Stimulated activated naive CD8-positive, alpha-beta T cell treated with anti-CD3 and anti-CD28 coated beads, Interleukin-15, amount 100 ng/mL, for 72 hours (primary cell): ENCODE results near the gene PLCB4.

Experiments
- ATAC-seq: fragments of 150-1000 bp; cut with Tn5 transposase; 2 replicates; pipeline ENCODE4 v1.10.0; 2021; ENCODE audit warnings: mild to moderate bottlenecking, moderate library complexity
- DNase-seq, 2 donors: peaks; one replicate each; pipeline ENCODE4 v3.0.0; 2021 to 2022
- H3K27ac Mint-ChIP-seq, 2 donors: one replicate each; pipeline ENCODE4 v1.8.0; 2022; ENCODE audit warnings: mild to moderate bottlenecking in 2 of 2, mixed read lengths in 2 of 2, moderate library complexity in 2 of 2
- H3K27me3 Mint-ChIP-seq: one replicate; pipeline ENCODE4 v1.8.0; 2022; ENCODE audit warnings: mixed read lengths
- H3K4me1 Mint-ChIP-seq: one replicate; pipeline ENCODE4 v1.8.0; 2022; ENCODE audit warnings: mild to moderate bottlenecking, mixed read lengths
- H3K4me3 Mint-ChIP-seq, 2 donors: one replicate each; pipeline ENCODE4 v1.8.0; 2022; ENCODE audit warnings: mild to moderate bottlenecking in 2 of 2, mixed read lengths in 2 of 2, moderate library complexity in 1 of 2
- H3K9me3 Mint-ChIP-seq, 2 donors: one replicate each; pipeline ENCODE4 v1.8.0; 2022; ENCODE audit warnings: mixed read lengths in 2 of 2

The PLCB4 gene

DNA sequence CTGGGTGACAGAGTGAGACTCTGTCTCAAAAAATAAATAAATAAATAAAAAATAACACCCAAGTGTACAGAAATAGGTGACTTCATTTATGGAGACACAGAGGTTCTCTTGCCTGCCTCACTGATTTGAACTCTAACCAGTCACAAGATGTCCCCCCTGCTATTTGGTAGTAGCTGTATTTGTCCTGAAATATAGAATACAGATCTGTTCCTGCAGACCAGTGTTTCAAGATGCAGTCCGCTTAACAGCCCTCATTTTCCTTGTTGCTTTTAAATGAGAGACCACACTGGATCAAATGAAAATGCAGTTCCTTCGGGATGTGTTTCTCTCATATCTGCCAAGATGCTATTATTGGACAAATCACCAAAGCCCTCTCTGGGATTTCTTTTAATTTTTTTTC lies 7.6 kb downstream of the PLCB4 start:
- Mint-ChIP-seq H3K27ac (no peak overlapping the region), H3K27me3 (peaks cover 8% of the 10 kb centered on the region), H3K4me3 (no peak overlapping the region), H3K9me3 (no peaks in the 10 kb centered on the region), H3K4me1 (no peaks in the 10 kb centered on the region)
- DNase-seq, result no peak
- ATAC-seq, result no peak

DNA sequence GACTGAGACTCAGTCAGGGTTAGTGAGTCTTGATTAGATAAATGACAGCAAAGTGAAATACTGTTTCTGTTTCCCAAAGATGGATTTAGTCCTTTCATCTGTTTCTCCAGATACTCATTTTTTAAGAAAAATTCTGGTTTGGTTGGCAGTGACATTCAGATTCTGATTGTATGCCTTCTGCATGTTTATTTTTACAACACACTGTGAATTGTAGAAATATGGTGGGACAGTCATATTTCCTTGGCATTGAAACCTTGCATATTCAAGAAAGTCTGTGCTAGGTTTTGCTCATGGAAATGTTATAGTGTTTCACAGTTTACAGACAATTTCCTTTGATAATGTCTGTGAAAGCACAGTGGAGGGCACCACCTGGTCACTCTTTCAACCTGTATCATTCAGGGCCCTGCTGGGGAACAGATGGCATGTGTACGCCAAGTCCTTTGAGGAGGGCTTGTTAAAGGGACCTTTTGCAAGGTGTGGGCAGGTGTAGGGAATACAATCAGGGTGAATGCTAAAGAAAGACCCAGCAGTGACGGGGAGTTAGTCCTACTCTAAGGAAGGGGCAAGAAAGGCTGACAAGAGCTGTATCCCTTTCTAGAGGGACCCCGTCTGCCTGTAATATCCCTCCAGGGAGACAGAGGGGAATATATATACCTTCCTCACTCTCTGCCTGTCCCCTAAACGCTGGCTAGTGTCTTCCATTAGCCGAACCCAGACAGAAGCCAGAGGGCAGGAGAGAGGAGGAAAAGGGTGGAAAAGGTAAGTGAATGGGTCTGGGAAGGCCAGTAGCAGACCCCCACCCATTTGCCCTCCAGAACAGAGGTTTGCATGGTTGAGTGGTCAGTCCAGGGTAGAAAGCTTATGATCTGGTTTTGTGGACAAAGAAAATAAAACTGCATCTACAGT lies 10.2 kb downstream of the PLCB4 start:
- Mint-ChIP-seq H3K9me3 (no peaks in the 10 kb centered on the region), H3K4me3 (no peak overlapping the region), H3K4me1 (no peaks in the 10 kb centered on the region), H3K27ac (peak overlapping the region in 1 of 2 donors; percentile 19), H3K27me3 (no peaks in the 10 kb centered on the region)
- ATAC-seq, result no peak
- DNase-seq, result no peak

DNA sequence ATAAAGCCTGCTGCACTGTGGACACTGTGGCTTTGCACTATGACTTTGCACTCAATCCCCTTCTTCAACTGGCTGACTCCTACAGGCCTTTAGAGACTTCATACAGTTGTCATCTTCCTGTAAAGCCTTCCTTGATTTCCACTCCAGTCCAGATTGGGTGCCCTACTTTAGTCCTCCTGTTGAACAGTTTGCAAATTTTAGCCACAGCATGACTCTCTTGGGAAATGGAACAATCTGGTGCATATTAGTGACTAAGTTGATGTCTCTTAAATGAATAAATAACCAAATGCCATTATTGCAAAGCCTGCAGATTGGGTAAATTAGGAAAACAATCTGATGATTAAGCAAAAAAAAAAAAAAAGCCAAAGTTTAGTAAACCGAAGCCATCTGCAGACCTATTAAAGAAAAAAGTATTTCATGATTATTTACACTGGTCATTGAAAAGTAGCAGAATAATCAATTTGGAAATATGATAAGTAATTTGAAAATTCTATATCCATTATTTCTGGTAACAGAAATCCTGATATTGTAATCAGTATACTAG lies 12.6 kb downstream of the PLCB4 start:
- ATAC-seq, result no peak
- Mint-ChIP-seq H3K27ac (no peak overlapping the region), H3K4me3 (no peak overlapping the region), H3K9me3 (no peaks in the 10 kb centered on the region), H3K4me1 (no peaks in the 10 kb centered on the region), H3K27me3 (no peaks in the 10 kb centered on the region)
- DNase-seq, result no peak

- H3K27ac Mint-ChIP-seq, result no peak overlapping the region
- ATAC-seq (no peak), DNase-seq (no peak)
- H3K27me3 Mint-ChIP-seq, result no peaks in the 10 kb centered on the region
- H3K9me3 Mint-ChIP-seq, result no peaks in the 10 kb centered on the region
- H3K4me1 Mint-ChIP-seq, result no peaks in the 10 kb centered on the region
- H3K4me3 Mint-ChIP-seq, result no peak overlapping the region
Measured at GRCh38 chr20:9082741-9083140, 13.9 kb downstream of the PLCB4 start.

DNA sequence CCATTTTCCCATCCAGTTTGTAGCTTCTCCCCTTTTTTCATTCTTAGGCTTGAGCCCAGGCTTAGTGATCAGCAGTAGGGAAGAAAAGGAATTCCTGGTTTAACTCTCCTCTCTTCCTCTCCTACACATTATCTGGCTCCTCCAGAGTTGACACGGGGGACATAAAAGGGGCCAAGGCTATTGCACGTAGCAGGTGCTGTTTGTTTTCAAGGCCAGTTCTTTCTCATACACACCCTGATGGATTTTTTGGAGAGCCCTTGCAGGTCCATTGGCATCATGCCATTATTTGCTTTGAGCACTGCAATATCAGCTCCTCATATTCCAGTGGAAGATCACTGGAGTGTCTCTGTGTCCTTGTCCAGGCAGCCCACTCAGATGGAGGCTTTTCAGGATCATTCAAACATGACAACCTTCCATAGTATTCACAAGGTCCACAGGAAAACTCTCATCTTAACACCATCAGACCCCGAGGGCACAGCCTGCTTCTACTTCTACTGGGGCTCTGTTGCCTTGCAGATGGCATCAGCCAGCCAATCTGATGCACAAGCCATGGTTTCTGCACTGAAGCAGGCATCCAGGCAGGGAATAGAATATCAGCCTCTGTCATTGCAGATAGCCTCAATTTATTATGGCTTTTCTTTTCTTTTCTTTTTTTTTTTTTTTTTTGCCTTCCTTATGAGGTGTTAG lies 18.8 kb downstream of the PLCB4 start:
- no peaks in the 10 kb centered on the region for H3K27me3 Mint-ChIP-seq
- no peak overlapping the region for H3K4me3 Mint-ChIP-seq
- ATAC-seq (no peak), DNase-seq (no peak)
- H3K9me3 Mint-ChIP-seq, result no peaks in the 10 kb centered on the region
- H3K4me1 Mint-ChIP-seq, result no peaks in the 10 kb centered on the region
- no peak overlapping the region for H3K27ac Mint-ChIP-seq

GRCh38 chr20:9088556-9088955 lies 19.7 kb downstream of the PLCB4 start:
- DNase-seq, result no peak
- no peaks in the 10 kb centered on the region for H3K27me3 Mint-ChIP-seq
- H3K4me1 Mint-ChIP-seq, result no peaks in the 10 kb centered on the region
- no peaks in the 10 kb centered on the region for H3K9me3 Mint-ChIP-seq
- no peak overlapping the region for H3K4me3 Mint-ChIP-seq
- no peak for ATAC-seq
- no peak overlapping the region for H3K27ac Mint-ChIP-seq

DNA sequence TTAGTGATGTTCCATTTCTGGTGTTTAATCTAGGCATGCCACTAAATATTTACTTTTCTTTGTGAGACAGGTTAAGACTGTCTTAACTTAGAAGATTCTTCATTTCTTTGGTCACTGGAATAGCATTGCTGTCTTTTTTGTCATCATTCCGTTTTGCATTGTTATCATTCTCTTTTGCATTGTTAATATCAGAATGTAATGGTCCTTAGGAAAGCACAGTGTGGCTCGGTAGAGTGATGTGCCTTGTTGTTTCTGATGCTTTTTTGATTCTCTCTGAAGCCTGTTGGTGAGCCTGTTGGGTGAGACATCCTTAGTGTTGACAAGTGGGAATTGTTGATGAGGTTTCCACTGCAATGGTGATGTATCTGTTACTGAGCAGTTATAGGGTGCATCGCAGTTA lies 23.2 kb downstream of the PLCB4 start:
- no peak overlapping the region for H3K4me3 Mint-ChIP-seq
- no peaks in the 10 kb centered on the region for H3K27me3 Mint-ChIP-seq
- H3K4me1 Mint-ChIP-seq, result no peaks in the 10 kb centered on the region
- DNase-seq (no peak), ATAC-seq (no peak)
- H3K27ac Mint-ChIP-seq, result no peak overlapping the region
- no peaks in the 10 kb centered on the region for H3K9me3 Mint-ChIP-seq

DNA sequence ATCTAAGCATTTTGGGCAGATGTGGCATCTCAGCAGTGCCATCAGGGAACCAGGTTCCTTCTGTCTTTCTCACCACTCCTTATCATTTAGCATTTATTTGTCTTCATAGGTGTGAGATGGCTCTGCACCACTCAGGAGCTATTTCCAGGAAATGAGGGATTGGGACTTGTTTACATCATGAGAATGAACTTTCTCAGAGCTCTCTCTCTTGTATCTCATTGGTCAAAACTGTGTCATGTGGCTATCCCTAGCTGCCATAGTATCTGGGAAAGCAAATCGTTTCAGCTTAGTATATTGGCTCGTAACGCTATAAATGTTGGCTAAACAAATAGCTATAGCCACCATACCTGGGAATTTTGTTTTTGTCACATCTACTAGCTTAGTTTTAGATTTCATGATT lies 23.8 kb downstream of the PLCB4 start:
- Mint-ChIP-seq H3K27ac (no peak overlapping the region), H3K4me3 (no peak overlapping the region), H3K4me1 (no peaks in the 10 kb centered on the region), H3K9me3 (no peaks in the 10 kb centered on the region), H3K27me3 (no peaks in the 10 kb centered on the region)
- ATAC-seq (no peak), DNase-seq (no peak)

DNA sequence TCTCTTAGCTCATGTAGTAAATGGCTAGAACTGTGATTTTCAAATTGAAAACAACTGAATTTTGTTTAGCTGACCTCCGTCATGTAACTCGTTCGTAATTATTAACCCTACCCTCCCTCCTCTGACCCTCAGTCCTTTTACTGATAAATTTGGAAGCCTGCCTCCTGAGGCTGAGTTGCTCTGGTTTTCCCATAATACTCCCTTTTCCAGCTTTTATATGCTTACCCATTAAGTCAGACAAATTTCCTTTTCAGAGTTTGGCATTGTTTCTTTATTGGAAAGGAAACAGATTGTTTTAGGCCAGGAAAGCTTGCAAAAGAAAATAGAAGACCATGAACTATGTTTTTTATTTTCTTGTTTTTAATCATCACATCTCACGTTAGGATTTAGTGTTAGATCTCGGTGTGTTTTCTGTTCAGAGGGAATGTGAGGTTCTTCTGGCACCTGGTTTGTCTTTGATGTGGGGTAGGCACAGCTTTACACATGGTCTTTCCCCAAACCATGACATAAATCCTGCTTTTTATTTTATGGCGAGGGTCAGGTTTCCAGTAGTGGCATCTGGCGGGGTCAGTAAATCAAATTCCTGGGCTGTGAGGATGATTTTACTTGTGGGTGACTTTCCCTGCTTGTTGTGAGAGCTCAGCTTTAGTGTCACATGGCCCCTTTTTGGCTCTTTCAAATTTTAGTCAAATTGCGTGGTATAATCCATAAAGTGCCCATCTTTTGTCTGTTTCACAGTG lies 24.5 kb downstream of the PLCB4 start:
- no peaks in the 10 kb centered on the region for H3K9me3 Mint-ChIP-seq
- H3K4me3 Mint-ChIP-seq, result no peak overlapping the region
- no peaks in the 10 kb centered on the region for H3K4me1 Mint-ChIP-seq
- H3K27ac Mint-ChIP-seq, result no peak overlapping the region
- ATAC-seq (no peak), DNase-seq (no peak)
- H3K27me3 Mint-ChIP-seq, result no peaks in the 10 kb centered on the region

- Mint-ChIP-seq H3K9me3 (no peaks in the 10 kb centered on the region), H3K27me3 (no peaks in the 10 kb centered on the region), H3K4me1 (no peaks in the 10 kb centered on the region), H3K4me3 (no peak overlapping the region), H3K27ac (no peak overlapping the region)
- ATAC-seq (no peak), DNase-seq (no peak)
Measured at GRCh38 chr20:9099372-9099771, 30.5 kb downstream of the PLCB4 start.

- H3K27ac Mint-ChIP-seq, result no peak overlapping the region
- no peak for ATAC-seq
- H3K9me3 Mint-ChIP-seq, result no peaks in the 10 kb centered on the region
- no peak for DNase-seq
- no peaks in the 10 kb centered on the region for H3K4me1 Mint-ChIP-seq
- no peaks in the 10 kb centered on the region for H3K27me3 Mint-ChIP-seq
- no peak overlapping the region for H3K4me3 Mint-ChIP-seq
Measured at GRCh38 chr20:9100691-9101090, 31.8 kb downstream of the PLCB4 start.

DNA sequence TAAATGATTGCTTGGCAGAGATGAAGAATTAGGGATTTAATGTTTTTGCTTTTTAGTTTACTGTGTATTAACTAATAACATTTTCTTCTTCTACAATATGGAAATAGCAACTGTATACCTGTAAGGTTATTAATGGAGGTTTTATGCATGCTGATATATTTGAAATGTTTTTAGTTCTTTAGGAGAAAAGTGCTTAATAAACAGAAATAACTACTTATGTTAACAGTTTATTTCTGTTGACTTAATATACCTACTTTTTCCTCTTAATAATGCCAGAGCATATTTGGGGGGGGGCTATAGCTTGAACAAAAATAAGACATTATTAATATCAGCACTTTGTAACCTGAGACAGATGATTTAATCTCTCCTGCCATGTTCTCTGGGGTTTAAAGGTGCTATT lies 33.6 kb downstream of the PLCB4 start:
- ATAC-seq, result no peak
- Mint-ChIP-seq H3K27ac (no peak overlapping the region), H3K4me1 (no peaks in the 10 kb centered on the region), H3K27me3 (no peaks in the 10 kb centered on the region), H3K4me3 (no peak overlapping the region), H3K9me3 (no peaks in the 10 kb centered on the region)
- no peak for DNase-seq

DNA sequence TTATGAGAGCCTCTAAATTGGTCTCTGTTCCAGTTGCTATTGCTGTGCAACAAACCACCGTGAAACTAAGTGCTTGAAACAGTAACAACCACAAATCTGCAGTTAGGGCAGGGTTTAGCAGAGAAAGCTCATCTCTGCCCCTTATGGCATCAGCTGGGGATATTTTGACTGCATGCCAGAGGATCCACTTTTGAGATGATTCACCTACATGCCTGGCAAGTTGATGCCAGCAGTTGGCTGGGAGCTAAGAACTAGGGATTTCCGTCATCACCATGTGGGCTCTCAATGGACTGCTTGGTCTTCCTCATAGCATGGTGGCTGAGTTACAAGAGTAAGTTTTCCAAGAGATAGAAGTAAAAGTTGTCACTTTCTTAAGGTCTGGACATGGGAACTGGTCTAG lies 35.1 kb downstream of the PLCB4 start:
- Mint-ChIP-seq H3K27ac (no peak overlapping the region), H3K27me3 (no peaks in the 10 kb centered on the region), H3K9me3 (no peaks in the 10 kb centered on the region), H3K4me3 (no peak overlapping the region), H3K4me1 (no peaks in the 10 kb centered on the region)
- ATAC-seq, result no peak
- no peak for DNase-seq

DNA sequence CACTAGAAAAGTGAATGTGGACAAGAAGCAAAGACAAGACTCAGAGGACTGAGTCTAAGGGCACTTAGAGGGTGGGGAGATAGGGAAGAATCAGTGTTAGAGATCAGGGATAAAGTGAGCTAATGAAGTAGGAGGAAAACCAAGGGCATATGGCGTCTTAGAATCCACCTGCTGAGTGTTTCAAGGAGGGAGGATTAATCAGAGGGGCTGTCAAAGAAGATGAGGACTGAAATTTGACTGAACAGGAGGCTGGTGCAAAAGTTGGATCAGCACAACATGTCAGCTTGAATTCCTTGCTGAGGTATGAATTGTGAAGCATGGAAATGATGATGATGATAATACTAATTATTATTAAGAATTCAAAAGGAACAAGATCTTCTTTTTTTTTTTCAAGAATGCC lies 39.4 kb downstream of the PLCB4 start:
- H3K4me1 Mint-ChIP-seq, result no peaks in the 10 kb centered on the region
- no peak overlapping the region for H3K4me3 Mint-ChIP-seq

DNA sequence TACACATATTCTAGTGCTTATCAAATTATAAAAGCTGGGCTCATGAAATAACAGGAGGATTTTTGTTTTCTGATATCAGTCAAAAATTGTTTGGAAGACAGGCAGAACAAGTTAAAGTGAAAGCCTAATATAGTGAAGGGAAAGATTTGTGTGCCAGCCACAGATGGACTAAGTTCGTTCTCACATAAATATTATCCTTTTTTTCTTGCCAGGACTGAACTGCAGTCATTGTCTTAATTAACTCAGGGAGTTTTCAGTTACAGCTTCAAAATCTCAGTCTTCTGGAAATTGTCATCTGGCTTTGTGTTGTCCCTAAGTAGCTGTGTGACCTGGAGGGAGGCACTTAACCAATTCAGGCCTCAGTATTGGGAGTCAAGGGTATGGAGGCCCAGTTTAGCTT lies 40.7 kb downstream of the PLCB4 start:
- ATAC-seq, result no peak
- Mint-ChIP-seq H3K9me3 (no peaks in the 10 kb centered on the region), H3K27ac (no peak overlapping the region), H3K4me1 (no peaks in the 10 kb centered on the region), H3K4me3 (no peak overlapping the region), H3K27me3 (no peaks in the 10 kb centered on the region)
- no peak for DNase-seq

More for the DNA sequence above, 39.4 kb downstream of the PLCB4 start:
- Mint-ChIP-seq H3K27me3 (no peaks in the 10 kb centered on the region), H3K9me3 (no peaks in the 10 kb centered on the region), H3K27ac (no peak overlapping the region)
- no peak for ATAC-seq
- DNase-seq, result no peak

DNA sequence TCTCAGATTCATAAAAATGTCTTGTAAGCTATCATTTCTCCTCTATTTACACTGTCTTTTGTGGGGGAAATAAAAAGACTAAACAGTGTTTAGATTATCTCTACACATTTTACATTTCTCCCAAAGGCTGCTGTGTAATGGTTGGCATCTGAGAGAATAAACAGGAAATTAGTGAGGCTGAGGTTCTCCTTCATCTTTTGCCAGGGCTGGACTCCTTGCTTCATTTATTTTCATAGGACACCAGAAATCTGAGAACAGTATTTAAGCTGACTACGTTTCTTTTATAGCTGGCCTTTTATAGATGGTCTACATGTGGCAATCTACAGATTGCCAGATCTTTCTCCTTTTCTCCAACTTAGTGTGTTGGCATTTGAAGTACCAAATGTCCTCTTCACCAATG lies 41.5 kb downstream of the PLCB4 start:
- no peaks in the 10 kb centered on the region for H3K27me3 Mint-ChIP-seq
- H3K27ac Mint-ChIP-seq, result no peak overlapping the region
- no peak for ATAC-seq
- no peaks in the 10 kb centered on the region for H3K9me3 Mint-ChIP-seq
- no peaks in the 10 kb centered on the region for H3K4me1 Mint-ChIP-seq
- no peak overlapping the region for H3K4me3 Mint-ChIP-seq
- no peak for DNase-seq
